GM21619 (cell line): ENCODE data around the gene MAP2K1.
"Not testable (repeated sequence)": the region's sequence is repeated elsewhere in the genome, so short reads cannot be mapped to it uniquely, and the experiment has no call there.

ENCODE experiments used
- ATAC-seq: cut with Tn5 transposase; IDR thresholded peaks from one replicate; pipeline ENCODE4 v1.9.1; 2021; ENCODE audit not compliant: unreplicated experiment

MAP2K1 gene

GRCh38 chr15:66423149-66423548, 36.4 kb downstream of the MAP2K1 start:
- no peak for ATAC-seq

GRCh38 chr15:66424963-66425612, 38.4 kb downstream of the MAP2K1 start:
- ATAC-seq: no peak

- ATAC-seq: no peak
These were observed 39.1 kb downstream of the MAP2K1 start for GRCh38 chr15:66425837-66426236.

GRCh38 chr15:66429117-66429516, 42.4 kb downstream of the MAP2K1 start:
- ATAC-seq: no peak

- ATAC-seq: no peak
These were observed 42.8 kb downstream of the MAP2K1 start for GRCh38 chr15:66429546-66429945.

GRCh38 chr15:66430627-66431255, 44.0 kb downstream of the MAP2K1 start:
- no peak for ATAC-seq

GRCh38 chr15:66433726-66434125, 47.0 kb downstream of the MAP2K1 start:
- ATAC-seq: no peak

GRCh38 chr15:66440501-66440900, 53.8 kb downstream of the MAP2K1 start:
- no peak for ATAC-seq

- ATAC-seq: no peak
These were observed 65.7 kb downstream of the MAP2K1 start for GRCh38 chr15:66452420-66452819.

- no peak for ATAC-seq
These were observed 66.4 kb downstream of the MAP2K1 start for GRCh38 chr15:66452971-66453580.

- ATAC-seq: no peak
These were observed 67.4 kb downstream of the MAP2K1 start for GRCh38 chr15:66454143-66454542.

GRCh38 chr15:66456211-66456610, 69.5 kb downstream of the MAP2K1 start:
- no peak for ATAC-seq

GRCh38 chr15:66459818-66460615, 73.3 kb downstream of the MAP2K1 start:
- no peak for ATAC-seq

GRCh38 chr15:66461294-66461693, 74.6 kb downstream of the MAP2K1 start:
- not testable (repeated sequence) for ATAC-seq

GRCh38 chr15:66461917-66462316, 75.2 kb downstream of the MAP2K1 start:
- no peak for ATAC-seq

- ATAC-seq: no peak
These were observed 75.9 kb downstream of the MAP2K1 start for GRCh38 chr15:66462627-66463026.

GRCh38 chr15:66465294-66465693, 78.6 kb downstream of the MAP2K1 start:
- not testable (repeated sequence) for ATAC-seq

- ATAC-seq: not testable (repeated sequence)
These were observed 80.7 kb downstream of the MAP2K1 start for GRCh38 chr15:66467162-66468040.

- not testable (repeated sequence) for ATAC-seq
These were observed 84.1 kb downstream of the MAP2K1 start for GRCh38 chr15:66470825-66471224.

- peak; percentile 85 for ATAC-seq
These were observed 85.7 kb downstream of the MAP2K1 start for GRCh38 chr15:66472176-66472999.
